DND-41 (cell line): ENCODE results near the gene LMX1B.

ENCODE experiments used
- ATAC-seq: fragments of 200-7000 bp; cut with Tn5 transposase; 3 replicates; pipeline ENCODE4 v1.9.1; 2021; ENCODE audit warnings: low read depth; ENCODE audit not compliant: insufficient read depth
- DNase-seq: peaks from one replicate; pipeline ENCODE4 v3.0.0-alpha.2; 2020
- H2AFZ ChIP-seq: 2 replicates; pipeline ENCODE4 v1.6.0; 2012; ENCODE audit warnings: low read depth, low read length
- H3K27ac ChIP-seq: 2 replicates; pipeline ENCODE4 v1.5.1; 2012; ENCODE audit warnings: low read length, inconsistent platforms
- H3K27me3 ChIP-seq: fragments of 200-600 bp; sonication (generic); 2 replicates; pipeline ENCODE4 v1.6.0; 2012; ENCODE audit warnings: low read length, mild to moderate bottlenecking, inconsistent platforms; ENCODE audit not compliant: insufficient read depth, poor library complexity
- H3K36me3 ChIP-seq: 2 replicates; pipeline ENCODE4 v1.5.1; 2012; ENCODE audit warnings: low read length, inconsistent platforms; ENCODE audit not compliant: insufficient read depth
- H3K4me1 ChIP-seq: 2 replicates; pipeline ENCODE4 v1.5.1; 2012; ENCODE audit warnings: mild to moderate bottlenecking, low read length; ENCODE audit not compliant: insufficient read depth
- H3K4me2 ChIP-seq: 2 replicates; pipeline ENCODE4 v1.6.0; 2012; ENCODE audit warnings: mild to moderate bottlenecking, moderate library complexity, low read length, inconsistent platforms; ENCODE audit not compliant: insufficient read depth
- H3K4me3 ChIP-seq, 2 experiments: fragments of 200-600 bp in 1 of 2; shearing (Covaris generic) in 1 of 2; 2 replicates each; pipeline ENCODE4 v1.5.1; 2012 to 2016; ENCODE audit warnings: inconsistent platforms in 2 of 2, low read length in 2 of 2, mild to moderate bottlenecking in 2 of 2, low read depth in 1 of 2, moderate library complexity in 1 of 2
- H3K79me2 ChIP-seq: 2 replicates; pipeline ENCODE4 v1.6.0; 2012; ENCODE audit warnings: low read length, inconsistent platforms; ENCODE audit not compliant: insufficient read depth
- H3K9ac ChIP-seq: 2 replicates; pipeline ENCODE4 v1.6.0; 2012; ENCODE audit warnings: low read depth, mild to moderate bottlenecking, inconsistent platforms, low read length, moderate library complexity
- H3K9me3 ChIP-seq: 2 replicates; pipeline ENCODE4 v1.5.1; 2012; ENCODE audit warnings: low read length, moderate library complexity, mild to moderate bottlenecking, inconsistent platforms; ENCODE audit not compliant: insufficient read depth, severe bottlenecking
- H4K20me1 ChIP-seq: 2 replicates; pipeline ENCODE4 v1.6.0; 2012; ENCODE audit warnings: low read length; ENCODE audit not compliant: insufficient read depth
- EZH2 ChIP-seq: IDR thresholded peaks from 3 replicates; pipeline ENCODE4 v1.6.1; 2012; ENCODE audit warnings: borderline replicate concordance, low read depth, mild to moderate bottlenecking, moderate library complexity, low read length, inconsistent platforms; ENCODE audit not compliant: severe bottlenecking
- TF ChIP-seq, protein P1 (sequence below): IDR thresholded peaks from 2 replicates; pipeline ENCODE4 v1.5.1; 2012; ENCODE audit warnings: borderline replicate concordance, low read length, moderate library complexity, mild to moderate bottlenecking; ENCODE audit not compliant: poor library complexity, severe bottlenecking; ENCODE audit errors: extremely low read depth

LMX1B gene

GRCh38 chr9:126674365-126675146 is 60.8 kb downstream of the LMX1B start:
- DNase-seq, result no peak
- Histone ChIP-seq H3K27me3 (peaks cover 14% of the 10 kb centered on the region), H3K4me3 (no peak overlapping the region), H3K79me2 (no peaks in the 10 kb centered on the region), H2AFZ (no peak overlapping the region), H3K27ac (no peak overlapping the region), H3K9me3 (no peaks in the 10 kb centered on the region), H3K4me1 (no peaks in the 10 kb centered on the region), H3K4me2 (no peak overlapping the region), H3K36me3 (no peaks in the 10 kb centered on the region), H4K20me1 (no peaks in the 10 kb centered on the region), H3K9ac (no peak overlapping the region)
- ATAC-seq, result no peak
- TF ChIP-seq, protein P1, sequence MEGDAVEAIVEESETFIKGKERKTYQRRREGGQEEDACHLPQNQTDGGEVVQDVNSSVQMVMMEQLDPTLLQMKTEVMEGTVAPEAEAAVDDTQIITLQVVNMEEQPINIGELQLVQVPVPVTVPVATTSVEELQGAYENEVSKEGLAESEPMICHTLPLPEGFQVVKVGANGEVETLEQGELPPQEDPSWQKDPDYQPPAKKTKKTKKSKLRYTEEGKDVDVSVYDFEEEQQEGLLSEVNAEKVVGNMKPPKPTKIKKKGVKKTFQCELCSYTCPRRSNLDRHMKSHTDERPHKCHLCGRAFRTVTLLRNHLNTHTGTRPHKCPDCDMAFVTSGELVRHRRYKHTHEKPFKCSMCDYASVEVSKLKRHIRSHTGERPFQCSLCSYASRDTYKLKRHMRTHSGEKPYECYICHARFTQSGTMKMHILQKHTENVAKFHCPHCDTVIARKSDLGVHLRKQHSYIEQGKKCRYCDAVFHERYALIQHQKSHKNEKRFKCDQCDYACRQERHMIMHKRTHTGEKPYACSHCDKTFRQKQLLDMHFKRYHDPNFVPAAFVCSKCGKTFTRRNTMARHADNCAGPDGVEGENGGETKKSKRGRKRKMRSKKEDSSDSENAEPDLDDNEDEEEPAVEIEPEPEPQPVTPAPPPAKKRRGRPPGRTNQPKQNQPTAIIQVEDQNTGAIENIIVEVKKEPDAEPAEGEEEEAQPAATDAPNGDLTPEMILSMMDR, result no peak
- no peak for TF ChIP-seq EZH2

GRCh38 chr9:126675147-126675467 is 61.4 kb downstream of the LMX1B start:
- Histone ChIP-seq H3K27ac (no peak overlapping the region), H3K9me3 (no peaks in the 10 kb centered on the region), H3K4me3 (no peak overlapping the region), H3K4me2 (no peak overlapping the region), H3K79me2 (no peaks in the 10 kb centered on the region), H3K27me3 (peaks cover 14% of the 10 kb centered on the region), H3K36me3 (no peaks in the 10 kb centered on the region), H3K9ac (no peak overlapping the region), H3K4me1 (no peaks in the 10 kb centered on the region), H2AFZ (no peak overlapping the region), H4K20me1 (no peaks in the 10 kb centered on the region)
- DNase-seq (no peak), ATAC-seq (no peak)
- TF ChIP-seq EZH2, result no peak
- TF ChIP-seq, protein P1, result no peak

GRCh38 chr9:126676102-126676684 is 62.5 kb downstream of the LMX1B start:
- Histone ChIP-seq H3K36me3 (no peaks in the 10 kb centered on the region), H3K4me3 (no peak overlapping the region), H3K27ac (no peak overlapping the region), H3K9me3 (no peaks in the 10 kb centered on the region), H3K79me2 (no peaks in the 10 kb centered on the region), H4K20me1 (no peaks in the 10 kb centered on the region; the same call in 1 of the 2 replicates), H3K4me2 (no peak overlapping the region), H2AFZ (no peak overlapping the region), H3K27me3 (peaks cover 14% of the 10 kb centered on the region), H3K9ac (no peak overlapping the region), H3K4me1 (no peaks in the 10 kb centered on the region)
- ATAC-seq, result no peak
- no peak for DNase-seq
- TF ChIP-seq EZH2, result no peak
- TF ChIP-seq, protein P1, result no peak
